ENCODE data around the gene BACE2.

Gene BACE2

DNA sequence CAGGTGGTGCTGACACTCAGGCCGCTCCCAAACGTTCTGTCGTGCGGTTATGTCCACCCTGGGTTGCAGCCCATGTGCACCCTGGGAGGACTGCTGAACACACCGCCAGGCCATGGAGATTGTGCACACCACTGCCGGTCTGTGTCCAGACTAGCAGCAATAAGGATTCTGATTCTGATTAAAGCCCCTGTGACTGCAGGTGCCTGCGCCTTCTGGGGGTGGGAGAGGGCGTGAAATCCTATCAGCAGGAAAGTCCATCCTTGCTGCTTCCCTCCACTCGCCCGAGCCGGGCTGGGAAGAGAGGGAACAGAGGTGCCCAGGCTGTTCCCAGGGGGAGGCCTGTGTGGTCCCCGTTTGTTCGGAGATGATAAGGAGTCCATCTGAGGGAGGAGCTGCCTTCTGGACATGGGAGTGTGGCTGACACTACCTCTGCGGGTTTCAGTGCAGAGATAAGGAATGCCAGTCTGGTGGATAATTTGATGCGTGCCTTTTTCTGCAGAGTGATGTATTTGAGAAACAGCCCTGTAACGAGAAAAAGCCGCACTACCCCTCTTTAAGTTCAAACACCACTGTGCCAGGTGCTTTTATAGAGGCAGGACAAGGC is 41.2 kb downstream of the BACE2 start:
- no peaks in the 10 kb centered on the region for H3K27me3 ChIP-seq (ENCODE audit: control insufficient read depth, insufficient read depth, low read length)
- no peak overlapping the region for H3K4me3 ChIP-seq (ENCODE audit: low read length)
- no peak overlapping the region for H3K9ac ChIP-seq (ENCODE audit: low read length)
- peaks cover 17% of the 10 kb centered on the region for H3K4me1 ChIP-seq (ENCODE audit: control insufficient read depth, insufficient read depth, low read length)
- H3K36me3 ChIP-seq (ENCODE audit: control insufficient read depth, insufficient read depth, low read length) = peaks cover 9% of the 10 kb centered on the region
- H3K9me3 ChIP-seq (ENCODE audit: control insufficient read depth, low read length) = no peaks in the 10 kb centered on the region

DNA sequence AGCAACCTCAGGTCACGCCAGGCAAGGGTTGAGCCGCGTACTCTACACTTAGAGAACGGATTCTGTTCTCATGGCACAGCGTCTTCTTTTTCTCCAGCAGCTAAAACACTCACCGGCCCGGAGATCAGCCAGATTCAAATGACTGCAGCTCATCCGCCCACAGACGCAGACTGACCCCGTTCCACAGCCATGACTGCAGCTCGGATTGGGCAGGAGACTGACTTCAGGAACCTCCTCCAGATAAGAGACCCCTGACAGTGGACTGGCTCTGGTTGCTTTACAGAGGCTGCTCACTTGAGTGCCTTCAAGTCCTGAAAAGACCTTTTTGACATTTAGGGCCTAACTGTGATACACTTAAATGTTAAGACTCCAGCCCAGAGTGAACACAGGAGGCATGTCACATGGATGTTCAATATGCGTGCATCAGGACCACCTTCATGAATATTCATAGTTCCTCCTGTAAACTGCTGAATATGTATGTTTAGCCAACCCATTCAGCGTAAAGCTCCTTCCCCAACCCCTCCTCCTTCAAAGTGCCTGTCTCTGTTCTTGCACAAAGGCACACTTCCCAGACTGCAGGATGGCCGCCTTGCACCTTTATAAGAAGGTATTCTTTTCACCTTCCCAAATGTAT is 42.6 kb downstream of the BACE2 start:
- no peak overlapping the region for H3K9ac ChIP-seq (ENCODE audit: low read length)
- no peaks in the 10 kb centered on the region for H3K9me3 ChIP-seq (ENCODE audit: control insufficient read depth, low read length)
- H3K27me3 ChIP-seq (ENCODE audit: control insufficient read depth, insufficient read depth, low read length) = no peaks in the 10 kb centered on the region
- H3K4me3 ChIP-seq (ENCODE audit: low read length) = no peak overlapping the region
- peaks cover 25% of the 10 kb centered on the region for H3K4me1 ChIP-seq (ENCODE audit: control insufficient read depth, insufficient read depth, low read length)
- H3K36me3 ChIP-seq (ENCODE audit: control insufficient read depth, insufficient read depth, low read length) = peaks cover 9% of the 10 kb centered on the region

DNA sequence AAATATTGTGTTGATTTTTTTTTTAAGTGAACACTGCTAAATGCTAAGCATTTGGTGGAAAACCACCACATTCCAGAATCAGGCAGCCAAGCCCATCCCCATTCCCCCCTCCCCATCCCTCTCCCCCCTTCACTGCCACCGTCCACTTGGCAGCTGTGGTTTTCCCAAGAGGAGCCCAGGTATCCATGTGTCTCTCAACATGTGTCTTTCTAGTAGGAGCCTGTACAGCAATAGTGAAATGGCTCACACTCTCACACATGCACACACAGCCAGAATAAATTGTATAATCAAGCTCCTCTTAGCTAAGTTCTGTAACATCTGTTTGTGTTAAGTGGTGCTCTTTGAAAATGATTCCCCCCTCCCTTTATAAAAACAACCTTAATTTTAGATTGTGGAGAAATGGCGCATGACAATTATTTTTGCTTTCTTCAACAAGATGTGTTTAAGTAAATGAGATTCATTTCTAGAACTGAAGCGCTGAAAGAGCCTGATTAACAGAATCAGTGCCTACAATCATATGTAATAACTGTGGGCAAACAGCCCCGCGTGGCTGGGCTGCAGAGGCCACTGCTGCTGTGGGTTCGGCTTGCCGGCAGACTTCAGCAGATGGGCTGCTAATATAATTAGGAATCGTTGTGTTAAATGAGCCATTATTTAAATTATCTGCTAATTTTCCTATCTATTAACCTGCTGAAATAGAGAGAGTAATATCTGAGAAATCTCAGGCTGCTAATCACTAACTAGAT is 43.3 kb downstream of the BACE2 start:
- Histone ChIP-seq H3K9ac (ENCODE audit: low read length) (no peak overlapping the region), H3K27me3 (ENCODE audit: control insufficient read depth, insufficient read depth, low read length) (no peaks in the 10 kb centered on the region), H3K36me3 (ENCODE audit: control insufficient read depth, insufficient read depth, low read length) (peaks cover 9% of the 10 kb centered on the region), H3K9me3 (ENCODE audit: control insufficient read depth, low read length) (no peaks in the 10 kb centered on the region), H3K4me3 (ENCODE audit: low read length) (no peak overlapping the region), H3K4me1 (ENCODE audit: control insufficient read depth, insufficient read depth, low read length) (peaks cover 32% of the 10 kb centered on the region)

DNA sequence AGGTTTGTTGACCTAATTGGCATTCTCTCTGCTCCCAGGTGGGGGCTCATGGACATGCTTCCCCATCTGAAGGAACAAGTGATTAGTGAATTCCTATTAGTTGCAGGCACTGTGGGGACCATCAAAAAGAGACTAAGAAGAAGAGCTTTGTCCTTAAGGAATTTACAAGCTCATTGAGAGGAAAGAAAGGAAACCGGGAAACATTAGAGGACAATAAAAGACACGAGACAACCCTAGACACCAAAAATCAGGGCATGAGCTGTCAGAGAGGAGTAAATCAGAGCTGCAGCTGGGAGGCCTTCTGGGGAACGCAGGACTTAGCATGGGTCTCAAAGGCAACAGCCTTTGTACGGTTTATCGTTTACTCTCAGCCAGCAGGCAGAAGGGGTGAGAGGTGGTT is 45.1 kb downstream of the BACE2 start:
- no peak overlapping the region for H3K4me3 ChIP-seq (ENCODE audit: low read length)
- H3K9me3 ChIP-seq (ENCODE audit: control insufficient read depth, low read length) = no peaks in the 10 kb centered on the region
- no peaks in the 10 kb centered on the region for H3K27me3 ChIP-seq (ENCODE audit: control insufficient read depth, insufficient read depth, low read length)
- H3K9ac ChIP-seq (ENCODE audit: low read length) = no peak overlapping the region
- peaks cover 9% of the 10 kb centered on the region for H3K36me3 ChIP-seq (ENCODE audit: control insufficient read depth, insufficient read depth, low read length)
- H3K4me1 ChIP-seq (ENCODE audit: control insufficient read depth, insufficient read depth, low read length) = peaks cover 41% of the 10 kb centered on the region

DNA sequence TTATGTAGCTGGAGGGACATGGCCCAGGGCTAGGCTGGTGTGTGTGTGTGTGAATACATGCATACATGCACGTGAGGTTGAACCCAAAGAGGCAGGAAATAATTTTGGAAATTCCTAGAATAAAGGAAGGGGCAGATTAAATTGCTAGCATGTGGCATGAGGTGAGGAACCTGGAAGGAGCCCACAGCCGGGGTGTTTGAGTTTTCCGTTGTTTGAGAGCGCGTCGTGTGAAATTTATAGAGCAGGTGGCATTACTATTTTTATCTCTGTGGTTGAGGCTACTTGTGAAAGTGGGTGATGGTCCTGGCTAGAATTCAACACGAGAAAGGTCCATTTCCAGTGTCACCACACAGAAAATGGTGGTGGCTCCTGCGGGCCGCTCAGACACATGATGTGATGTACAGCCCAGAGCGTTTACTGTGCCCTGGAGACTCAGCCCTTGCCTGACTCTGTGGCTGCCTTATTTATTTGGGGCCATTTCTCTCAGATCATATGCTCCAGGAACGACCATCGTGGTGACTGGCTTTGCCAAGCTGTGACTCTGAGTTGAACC is 48.0 kb downstream of the BACE2 start:
- no peaks in the 10 kb centered on the region for H3K36me3 ChIP-seq (ENCODE audit: control insufficient read depth, insufficient read depth, low read length)
- no peak overlapping the region for H3K9ac ChIP-seq (ENCODE audit: low read length)
- H3K4me3 ChIP-seq (ENCODE audit: low read length) = no peak overlapping the region
- no peaks in the 10 kb centered on the region for H3K27me3 ChIP-seq (ENCODE audit: control insufficient read depth, insufficient read depth, low read length)
- peaks cover 40% of the 10 kb centered on the region for H3K4me1 ChIP-seq (ENCODE audit: control insufficient read depth, insufficient read depth, low read length)
- no peaks in the 10 kb centered on the region for H3K9me3 ChIP-seq (ENCODE audit: control insufficient read depth, low read length)

DNA sequence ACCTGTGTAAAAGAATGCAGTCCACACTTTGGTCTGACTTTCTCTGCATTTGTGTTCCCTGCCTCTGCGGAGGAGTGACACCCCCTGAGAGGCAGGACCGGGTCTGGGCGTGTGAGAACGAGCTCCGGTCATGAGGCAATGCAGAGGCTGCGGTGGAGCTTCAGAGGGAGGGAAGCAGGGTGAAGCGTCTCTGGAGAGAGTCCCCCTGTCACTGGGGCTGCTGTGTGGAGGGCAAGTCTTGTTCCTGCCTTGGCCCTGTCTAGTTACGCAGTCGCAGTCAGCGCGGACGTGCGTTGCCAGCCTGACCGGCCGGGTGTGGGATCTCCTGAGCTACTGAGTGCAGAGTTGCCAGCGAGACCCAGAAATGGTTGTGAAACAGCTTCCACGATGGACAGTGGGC is 48.5 kb downstream of the BACE2 start:
- Histone ChIP-seq H3K9ac (ENCODE audit: low read length) (no peak overlapping the region), H3K9me3 (ENCODE audit: control insufficient read depth, low read length) (no peaks in the 10 kb centered on the region), H3K36me3 (ENCODE audit: control insufficient read depth, insufficient read depth, low read length) (no peaks in the 10 kb centered on the region), H3K4me1 (ENCODE audit: control insufficient read depth, insufficient read depth, low read length) (peaks cover 45% of the 10 kb centered on the region), H3K4me3 (ENCODE audit: low read length) (no peak overlapping the region), H3K27me3 (ENCODE audit: control insufficient read depth, insufficient read depth, low read length) (no peaks in the 10 kb centered on the region)

DNA sequence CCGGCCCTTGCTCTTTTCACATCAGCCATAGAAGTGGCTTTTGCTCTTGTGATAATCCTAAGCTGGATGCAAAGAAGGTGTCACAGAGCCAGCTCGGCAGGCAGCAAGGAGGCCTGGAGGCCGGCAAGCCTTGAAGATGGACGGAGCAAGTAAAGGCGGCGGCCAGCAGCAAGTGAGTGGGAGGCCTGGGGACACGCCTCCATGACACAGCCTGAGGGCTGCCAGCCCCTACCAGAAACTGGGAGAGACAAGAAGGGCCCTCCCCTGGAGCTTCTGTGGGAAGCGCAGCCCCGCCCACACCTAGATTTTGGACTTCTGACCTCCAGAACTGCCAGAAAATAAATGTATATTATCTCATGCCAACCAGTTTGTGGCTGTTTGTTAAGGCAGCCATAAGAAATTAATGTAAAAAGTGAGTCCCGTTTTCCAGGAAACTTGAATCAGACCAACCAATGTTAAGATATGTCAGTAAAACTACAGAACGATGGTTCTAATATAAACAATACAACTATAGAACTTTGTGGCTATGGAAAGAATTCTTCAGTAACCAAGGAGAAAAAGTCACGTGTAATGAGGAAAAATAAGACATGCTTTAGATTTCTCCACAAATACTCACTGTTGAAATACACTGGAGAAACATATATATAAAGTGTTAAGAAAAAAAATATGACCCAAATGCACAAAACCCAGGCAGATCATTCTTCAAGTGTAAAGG is 49.9 kb downstream of the BACE2 start:
- H3K36me3 ChIP-seq (ENCODE audit: control insufficient read depth, insufficient read depth, low read length) = no peaks in the 10 kb centered on the region
- no peaks in the 10 kb centered on the region for H3K27me3 ChIP-seq (ENCODE audit: control insufficient read depth, insufficient read depth, low read length)
- no peak overlapping the region for H3K4me3 ChIP-seq (ENCODE audit: low read length)
- peaks cover 45% of the 10 kb centered on the region for H3K4me1 ChIP-seq (ENCODE audit: control insufficient read depth, insufficient read depth, low read length)
- no peaks in the 10 kb centered on the region for H3K9me3 ChIP-seq (ENCODE audit: control insufficient read depth, low read length)
- H3K9ac ChIP-seq (ENCODE audit: low read length) = peak overlapping the region; percentile 54

DNA sequence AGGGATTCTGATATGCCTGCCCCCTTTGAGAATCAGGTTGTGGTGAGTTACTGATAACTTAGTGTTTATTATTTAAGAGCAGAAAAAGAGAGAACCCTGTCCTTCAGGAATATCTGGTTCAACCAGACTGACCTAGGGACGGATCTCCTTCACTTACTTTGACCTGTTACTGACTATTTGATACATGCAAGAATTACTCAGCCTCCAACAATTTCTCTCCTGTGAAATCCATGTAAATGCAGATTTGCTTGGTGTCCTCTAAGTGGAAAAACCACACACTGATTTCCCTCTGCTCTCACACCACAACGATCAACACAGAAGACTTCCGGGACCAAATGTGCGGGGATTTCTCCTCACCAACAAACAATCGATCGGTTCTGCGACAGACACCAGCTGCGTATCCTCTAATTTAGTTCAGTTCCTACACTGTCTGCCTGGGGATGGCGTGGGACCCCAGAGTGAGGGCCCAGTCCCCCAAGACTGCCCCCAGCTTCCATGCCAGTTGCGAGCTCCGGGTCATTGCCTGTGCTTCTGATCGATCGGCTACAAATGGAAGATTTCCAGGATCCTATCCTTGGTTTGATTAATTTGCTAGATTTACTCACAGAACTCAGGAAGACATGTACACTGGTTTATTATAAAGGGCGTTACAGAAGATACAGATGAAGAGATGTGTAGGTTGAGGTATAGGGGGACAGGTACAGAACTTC is 51.7 kb downstream of the BACE2 start:
- H3K9me3 ChIP-seq (ENCODE audit: control insufficient read depth, low read length) = no peaks in the 10 kb centered on the region
- H3K9ac ChIP-seq (ENCODE audit: low read length) = no peak overlapping the region
- no peaks in the 10 kb centered on the region for H3K27me3 ChIP-seq (ENCODE audit: control insufficient read depth, insufficient read depth, low read length)
- H3K4me3 ChIP-seq (ENCODE audit: low read length) = no peak overlapping the region
- H3K4me1 ChIP-seq (ENCODE audit: control insufficient read depth, insufficient read depth, low read length) = peaks cover 45% of the 10 kb centered on the region
- no peaks in the 10 kb centered on the region for H3K36me3 ChIP-seq (ENCODE audit: control insufficient read depth, insufficient read depth, low read length)

DNA sequence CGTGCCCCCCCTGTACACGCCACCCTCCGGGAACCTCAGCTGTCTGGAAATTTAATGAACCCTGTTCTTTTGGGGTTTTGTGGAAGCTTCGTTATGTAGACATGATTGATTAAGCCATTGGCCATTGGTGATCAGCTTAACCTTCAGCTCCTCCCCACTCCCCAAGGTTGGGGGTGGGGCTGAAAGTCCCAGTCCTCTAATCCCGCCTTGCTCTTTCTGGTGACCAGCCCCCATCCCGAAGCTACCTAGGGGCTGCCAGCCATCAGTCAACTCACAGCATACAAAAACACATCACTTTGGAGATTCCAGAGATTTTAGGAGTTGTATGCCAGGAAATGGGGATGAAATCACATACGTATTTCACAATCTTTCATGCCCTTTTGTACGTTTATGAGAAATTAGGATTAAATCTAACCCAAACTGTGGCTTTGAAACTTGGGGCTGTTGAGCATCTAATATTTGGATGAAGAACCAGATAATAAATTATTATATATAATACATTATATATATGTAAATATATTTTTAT is 52.3 kb downstream of the BACE2 start:
- H3K4me3 ChIP-seq (ENCODE audit: low read length) = no peak overlapping the region
- H3K36me3 ChIP-seq (ENCODE audit: control insufficient read depth, insufficient read depth, low read length) = no peaks in the 10 kb centered on the region
- H3K9me3 ChIP-seq (ENCODE audit: control insufficient read depth, low read length) = no peaks in the 10 kb centered on the region
- peaks cover 39% of the 10 kb centered on the region for H3K4me1 ChIP-seq (ENCODE audit: control insufficient read depth, insufficient read depth, low read length)
- H3K9ac ChIP-seq (ENCODE audit: low read length) = no peak overlapping the region
- H3K27me3 ChIP-seq (ENCODE audit: control insufficient read depth, insufficient read depth, low read length) = no peaks in the 10 kb centered on the region

DNA sequence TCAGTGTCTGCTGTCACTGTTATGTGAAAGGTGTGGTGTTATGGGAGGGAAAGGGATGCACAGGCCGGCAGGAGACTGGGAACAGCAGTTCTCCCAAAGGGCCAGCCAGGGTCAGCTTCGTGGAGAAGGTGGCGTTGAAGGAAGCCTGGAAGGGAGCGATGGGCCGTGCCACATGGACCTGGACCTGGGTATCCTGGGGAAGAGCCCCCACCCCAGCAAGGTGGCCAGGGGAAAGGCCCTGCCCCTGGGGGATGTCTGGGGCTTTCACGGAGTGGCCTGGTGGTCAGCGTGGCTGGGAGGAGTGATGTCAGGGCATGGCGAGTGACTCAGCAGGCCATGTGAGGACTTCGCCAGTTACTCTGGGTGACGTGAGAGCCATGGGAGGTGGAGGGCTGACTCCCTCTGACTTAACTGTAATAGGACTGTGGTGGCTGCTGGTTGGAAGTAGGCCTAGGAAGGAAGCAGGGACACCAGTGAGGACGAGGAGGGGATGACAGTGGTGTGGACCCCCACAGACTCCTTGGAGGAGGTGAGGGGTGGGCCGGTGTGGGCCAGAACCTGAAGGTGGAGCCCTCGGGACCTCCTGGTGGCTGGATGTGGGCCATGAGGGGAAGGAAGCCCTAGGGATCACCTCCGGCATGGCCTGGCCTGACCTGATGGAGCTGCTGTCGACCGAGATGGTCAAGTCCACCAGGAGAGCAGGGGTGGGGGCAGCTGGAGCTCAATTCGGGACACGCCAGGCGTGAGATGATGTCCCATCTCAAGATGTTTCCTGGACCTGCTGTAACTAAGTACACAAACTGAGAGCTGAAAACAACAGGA is 54.5 kb downstream of the BACE2 start:
- no peaks in the 10 kb centered on the region for H3K27me3 ChIP-seq (ENCODE audit: control insufficient read depth, insufficient read depth, low read length)

DNA sequence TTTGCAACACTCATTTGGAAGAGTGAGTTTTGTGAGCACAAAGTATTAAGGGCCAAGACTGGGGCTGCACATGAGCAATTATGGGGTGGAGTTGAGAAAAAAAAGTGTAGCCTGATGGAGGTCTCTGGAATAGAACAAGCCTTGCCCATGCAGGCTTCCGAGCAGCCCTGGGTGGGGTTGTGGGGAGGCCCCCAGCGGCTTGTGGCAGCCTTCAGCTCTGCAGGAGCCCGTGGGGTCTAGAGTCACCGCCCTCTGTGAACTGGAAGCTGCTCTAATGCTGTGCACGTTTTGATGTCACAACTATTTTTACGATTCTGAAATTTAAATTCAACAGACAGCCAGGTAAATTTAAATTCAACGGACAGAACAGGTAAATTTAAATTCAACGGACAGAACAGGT is 58.9 kb downstream of the BACE2 start:
- Histone ChIP-seq H3K4me3 (ENCODE audit: low read length) (no peak overlapping the region), H3K9ac (ENCODE audit: low read length) (no peak overlapping the region), H3K9me3 (ENCODE audit: control insufficient read depth, low read length) (no peaks in the 10 kb centered on the region), H3K36me3 (ENCODE audit: control insufficient read depth, insufficient read depth, low read length) (peaks cover 16% of the 10 kb centered on the region), H3K4me1 (ENCODE audit: control insufficient read depth, insufficient read depth, low read length) (peaks cover 16% of the 10 kb centered on the region), H3K27me3 (ENCODE audit: control insufficient read depth, insufficient read depth, low read length) (no peaks in the 10 kb centered on the region)

More for the DNA sequence above, 54.5 kb downstream of the BACE2 start:
- no peaks in the 10 kb centered on the region for H3K36me3 ChIP-seq (ENCODE audit: control insufficient read depth, insufficient read depth, low read length)
- H3K4me1 ChIP-seq (ENCODE audit: control insufficient read depth, insufficient read depth, low read length) = peaks cover 26% of the 10 kb centered on the region
- H3K4me3 ChIP-seq (ENCODE audit: low read length) = no peak overlapping the region
- H3K9me3 ChIP-seq (ENCODE audit: control insufficient read depth, low read length) = no peaks in the 10 kb centered on the region
- H3K9ac ChIP-seq (ENCODE audit: low read length) = no peak overlapping the region
